Activated T-helper 17 cell treated with anti-CD3 and anti-CD28 coated beads, Interleukin-2, amount 50 U/mL, for 72 hours (primary cell): ENCODE data around the gene SYP. TPM values are rescaled to one million over a fixed set of nuclear protein-coding genes. Genes with fewer than 3 reads are reported as not detected.

ENCODE experiments used
- total RNA-seq, 2 donors: library from RNA; stranded (reverse); gene quantifications; one replicate each; pipeline ENCODE4 v1.2.3, GENCODE V29; 2022

SYP gene
- total RNA-seq, 2 donors from 2014 or later: 16.6 to 53.4 TPM

Other genes starting within 250 kb of the SYP start
- 100 to 1,000 TPM in 1 of 2 donors, 10 to 100 TPM in 1; 67.1 to 111 TPM for gene OTUD5, start 242.6 kb downstream of the SYP start, total RNA-seq
- gene KCND1, start 228.3 kb downstream of the SYP start, total RNA-seq: 10 to 100 TPM in 1 of 2 donors, 1 to 10 TPM in 1; 7.2 to 16.8 TPM
- gene GRIPAP1, start 197.9 kb downstream of the SYP start, total RNA-seq: 100 to 1,000 TPM in 1 of 2 donors, 10 to 100 TPM in 1; 88.0 to 126 TPM
- gene TFE3, start 156.8 kb downstream of the SYP start, total RNA-seq: 10 to 100 TPM; 35.0 to 38.9 TPM
- gene CCDC120, start 141.2 kb downstream of the SYP start, total RNA-seq: 1 to 10 TPM; 6.9 to 7.3 TPM
- 10 to 100 TPM; 14.3 to 21.7 TPM for gene PRAF2, start 126.2 kb downstream of the SYP start, total RNA-seq
- gene WDR45, start 120.3 kb downstream of the SYP start, total RNA-seq: 10 to 100 TPM; 40.6 to 44.5 TPM
- 10 to 100 TPM; 17.3 to 18.1 TPM for gene GPKOW, start 76.5 kb downstream of the SYP start, total RNA-seq
- gene MAGIX, start 37.4 kb downstream of the SYP start, total RNA-seq: 1 to 10 TPM; 1.5 to 3.7 TPM
- gene PLP2, start 28.3 kb downstream of the SYP start, total RNA-seq: 100 to 1,000 TPM; 228 to 233 TPM
- 10 to 100 TPM; 19.8 to 45.3 TPM for gene PRICKLE3, start 13.8 kb downstream of the SYP start, total RNA-seq
- 1 to 10 TPM in 1 of 2 donors, under 1 TPM in 1; 0.82 to 6.2 TPM for gene CACNA1F, start 33.1 kb upstream of the SYP start, total RNA-seq
- 10 to 100 TPM; 21.7 to 33.0 TPM for gene CCDC22, start 35.3 kb upstream of the SYP start, total RNA-seq
- gene FOXP3, start 64.5 kb upstream of the SYP start, total RNA-seq: 100 to 1,000 TPM in 1 of 2 donors, 10 to 100 TPM in 1; 80.4 to 109 TPM
- gene PPP1R3F, start 69.6 kb upstream of the SYP start, total RNA-seq: 1 to 10 TPM; 6.6 to 8.8 TPM
- not detected for gene GAGE10, start 103.5 kb upstream of the SYP start, total RNA-seq
- gene GAGE12J, start 121.8 kb upstream of the SYP start, total RNA-seq: not detected
- not detected for gene GAGE13, start 131.4 kb upstream of the SYP start, total RNA-seq